Ovary (tissue), 9 donors: ENCODE measurements around the gene NPAS3. TPM values are rescaled to one million over a fixed set of nuclear protein-coding genes. Genes with fewer than 3 reads are reported as not detected.

Source experiments
- DNase-seq, 5 donors: peaks; one replicate each; pipeline ENCODE4 v3.0.0-alpha.2; 2019 to 2020
- H3K27ac ChIP-seq, 2 donors: fragments of 200-600 bp; one replicate each; pipeline versions ENCODE4 v1.5.1 to v1.8.0; 2019 to 2022
- H3K27me3 ChIP-seq: fragments of 200-600 bp; one replicate; pipeline ENCODE4 v1.8.0; 2022
- H3K36me3 ChIP-seq: fragments of 200-600 bp; sonication (generic); one replicate; pipeline ENCODE4 v1.5.1; 2019
- H3K4me1 ChIP-seq: one replicate; pipeline ENCODE4 v1.8.1; 2013; ENCODE audit warnings: mild to moderate bottlenecking, moderate library complexity; ENCODE audit not compliant: insufficient read depth
- H3K4me3 ChIP-seq: fragments of 200-600 bp; sonication (generic); one replicate; pipeline ENCODE4 v1.5.1; 2017
- H3K9me3 ChIP-seq, 2 donors: fragments of 200-600 bp in 1 of 2; sonication (generic) in 1 of 2; one replicate each; pipeline versions ENCODE4 v1.5.1 to v1.8.1; 2013 to 2019; ENCODE audit warnings: mild to moderate bottlenecking in 1 of 2, moderate library complexity in 1 of 2
- EP300 ChIP-seq: sonication (generic); formaldehyde crosslinking; IDR thresholded peaks from one replicate; pipeline ENCODE4 v1.6.1; 2017; ENCODE audit warnings: antibody characterized with exemption
- POLR2A ChIP-seq: fragments of 450-650 bp; IDR thresholded peaks from one replicate; pipeline ENCODE4 v1.6.1; 2017; ENCODE audit warnings: antibody characterized with exemption, mild to moderate bottlenecking, moderate library complexity
- WGBS, 3 donors: extraction: QIAGEN DNeasy Blood & Tissue Kit in 1 of 3; methylation state at CpG; one replicate each; pipeline versions ENCODE4 v1.1.5 to v1.1.7; 2013 to 2017; 5-methylcytosine and 5-hydroxymethylcytosine counted together
- intact Hi-C, 4 donors: fragments of 100-400 bp; cut with DNase I; formaldehyde crosslinking; loops; one replicate each; pipeline versions ENCODE4 v1.11.0 to v1.15.1; 2022 to 2023
- polyA plus RNA-seq, 2 donors: library from polyadenylated mRNA; stranded (reverse); fragments of 200-250 nt in 1 of 2; fragments of 350-450 nt in 1 of 2; fragmentation: Illumina TruSeq in 1 of 2; extraction: RNeasy Lipid Tissue Mini Kit (QIAGEN cat#74804) in 1 of 2; gene quantifications; one replicate each; pipeline ENCODE4 v1.2.3, GENCODE V29; 2013 to 2014
- total RNA-seq, 7 donors: library from RNA; depleted of rRNA in 2 of 7; stranded (reverse); fragments of >200 nt in 2 of 7; fragmentation: NEBNext Ultra II Directional in 3 of 7; extraction: Animal tissue kit (Norgen Biotek cat#: 25700) in 3 of 7; gene quantifications; one replicate each; pipeline versions ENCODE4 v1.1.0 to v1.2.4, GENCODE V29; 2016 to 2023
- TF ChIP-seq, protein P1 (sequence below), 3 donors: fragments of 450-650 bp in 2 of 3; fragments of 200-600 bp in 1 of 3; IDR thresholded peaks; one replicate each; pipeline versions ENCODE4 v1.5.1 to v1.8.0; 2016 to 2022; ENCODE audit warnings: antibody characterized with exemption in 3 of 3, mild to moderate bottlenecking in 1 of 3
- donor health status: DM: no; HTN: no; CAD: no; lungs with moderate emphysema.
- donor health status: DM: no; HTN: no; CAD: no.
- donor health status: Bipolar disorder and iron deficiency.
- donor health status: DM: yes; HTN: yes; CAD: no.
- donor health status: DM: no; HTN: no; CAD: no.
- donor health status: DM: yes; HTN: yes; CAD: no.

NPAS3 gene
- total and polyA plus RNA-seq, 9 donors = 1.9 to 15.4 (median 11.4) TPM

GRCh38 chr14:33730156-33730555 lies 791.5 kb downstream of the NPAS3 start:
- H3K4me3 ChIP-seq = no peak overlapping the region
- TF ChIP-seq EP300 = no peak
- TF ChIP-seq, protein P1, sequence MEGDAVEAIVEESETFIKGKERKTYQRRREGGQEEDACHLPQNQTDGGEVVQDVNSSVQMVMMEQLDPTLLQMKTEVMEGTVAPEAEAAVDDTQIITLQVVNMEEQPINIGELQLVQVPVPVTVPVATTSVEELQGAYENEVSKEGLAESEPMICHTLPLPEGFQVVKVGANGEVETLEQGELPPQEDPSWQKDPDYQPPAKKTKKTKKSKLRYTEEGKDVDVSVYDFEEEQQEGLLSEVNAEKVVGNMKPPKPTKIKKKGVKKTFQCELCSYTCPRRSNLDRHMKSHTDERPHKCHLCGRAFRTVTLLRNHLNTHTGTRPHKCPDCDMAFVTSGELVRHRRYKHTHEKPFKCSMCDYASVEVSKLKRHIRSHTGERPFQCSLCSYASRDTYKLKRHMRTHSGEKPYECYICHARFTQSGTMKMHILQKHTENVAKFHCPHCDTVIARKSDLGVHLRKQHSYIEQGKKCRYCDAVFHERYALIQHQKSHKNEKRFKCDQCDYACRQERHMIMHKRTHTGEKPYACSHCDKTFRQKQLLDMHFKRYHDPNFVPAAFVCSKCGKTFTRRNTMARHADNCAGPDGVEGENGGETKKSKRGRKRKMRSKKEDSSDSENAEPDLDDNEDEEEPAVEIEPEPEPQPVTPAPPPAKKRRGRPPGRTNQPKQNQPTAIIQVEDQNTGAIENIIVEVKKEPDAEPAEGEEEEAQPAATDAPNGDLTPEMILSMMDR (IDR thresholded peaks at IDR 0.05) = no peak
- TF ChIP-seq POLR2A = no peak
- no peak for DNase-seq
- 95 to 98% (median 96%) methylated on average over 1 of the region's 1 CpG for WGBS, 3 donors
- H3K27me3 ChIP-seq = no peaks in the 10 kb centered on the region
- intact Hi-C loops = no loop called here
- no peaks in the 10 kb centered on the region for H3K36me3 ChIP-seq
- no peaks in the 10 kb centered on the region for H3K4me1 ChIP-seq
- H3K27ac ChIP-seq = no peak overlapping the region
- H3K9me3 ChIP-seq = no peaks in the 10 kb centered on the region

DNA sequence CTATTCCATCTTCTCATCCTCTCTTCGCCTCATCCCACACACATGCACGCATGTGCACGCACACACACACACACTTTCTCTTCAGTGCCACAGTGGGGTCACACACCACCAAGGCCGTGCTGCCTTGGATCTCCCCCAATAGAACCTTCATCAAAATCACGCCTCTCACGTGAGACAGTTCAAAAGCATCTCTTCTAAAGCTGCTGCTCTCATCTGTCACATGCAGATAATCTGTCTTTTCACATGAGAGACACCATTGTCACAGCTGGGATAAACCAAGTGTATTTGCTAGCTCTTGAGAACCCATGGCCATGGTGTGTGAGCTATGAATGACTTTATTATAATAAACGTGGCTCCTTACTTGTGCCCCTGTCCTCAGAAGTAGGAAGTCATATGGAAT lies 793.5 kb downstream of the NPAS3 start:
- intact Hi-C loops = no loop called here
- no peaks in the 10 kb centered on the region for H3K4me1 ChIP-seq
- H3K9me3 ChIP-seq = no peaks in the 10 kb centered on the region
- H3K36me3 ChIP-seq = no peaks in the 10 kb centered on the region
- TF ChIP-seq EP300 (no peak), POLR2A (no peak)
- TF ChIP-seq, protein P1 (IDR thresholded peaks at IDR 0.05) = no peak
- H3K27me3 ChIP-seq = no peaks in the 10 kb centered on the region
- H3K4me3 ChIP-seq = no peak overlapping the region
- no peak overlapping the region for H3K27ac ChIP-seq
- 70 to 82% (median 75%) methylated on average over 7 of the region's 7 CpGs for WGBS, 3 donors
- no peak for DNase-seq

- 89 to 92% (median 91%) methylated on average over 6 of the region's 6 CpGs for WGBS, 3 donors
- Histone ChIP-seq H3K27ac (no peak overlapping the region), H3K36me3 (no peaks in the 10 kb centered on the region), H3K9me3 (no peaks in the 10 kb centered on the region), H3K27me3 (no peaks in the 10 kb centered on the region), H3K4me1 (no peaks in the 10 kb centered on the region), H3K4me3 (no peak overlapping the region)
- no peak for TF ChIP-seq POLR2A
- TF ChIP-seq, protein P1 (IDR thresholded peaks at IDR 0.05) = no peak
- TF ChIP-seq EP300 = no peak
- intact Hi-C loops = no loop called here
- DNase-seq = no peak
These were observed 794.6 kb downstream of the NPAS3 start for GRCh38 chr14:33733310-33733709.

DNA sequence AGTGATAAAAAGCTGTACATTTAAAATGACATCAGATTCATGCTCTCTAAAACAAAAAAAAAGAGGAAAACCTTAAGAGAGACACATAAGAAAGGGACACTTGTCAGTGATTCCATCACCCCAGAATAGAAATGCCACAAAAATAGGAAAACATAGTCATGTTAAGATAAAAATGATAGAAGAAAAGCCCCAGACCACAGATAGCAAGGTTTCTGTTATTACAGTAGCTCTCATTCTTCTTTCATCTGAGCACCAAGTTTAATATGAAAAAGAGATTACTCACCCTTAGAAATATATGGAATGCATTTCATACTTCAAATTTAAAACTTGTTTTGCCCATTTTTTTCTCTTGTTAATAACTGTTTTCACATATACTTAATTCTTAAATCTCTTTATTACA lies 795.0 kb downstream of the NPAS3 start:
- Histone ChIP-seq H3K9me3 (no peaks in the 10 kb centered on the region), H3K4me3 (no peak overlapping the region), H3K27ac (no peak overlapping the region), H3K36me3 (no peaks in the 10 kb centered on the region), H3K27me3 (no peaks in the 10 kb centered on the region), H3K4me1 (no peaks in the 10 kb centered on the region)
- TF ChIP-seq, protein P1 (IDR thresholded peaks at IDR 0.05) = no peak
- TF ChIP-seq POLR2A = no peak
- TF ChIP-seq EP300 = no peak
- intact Hi-C loops = no loop called here
- DNase-seq = no peak

DNA sequence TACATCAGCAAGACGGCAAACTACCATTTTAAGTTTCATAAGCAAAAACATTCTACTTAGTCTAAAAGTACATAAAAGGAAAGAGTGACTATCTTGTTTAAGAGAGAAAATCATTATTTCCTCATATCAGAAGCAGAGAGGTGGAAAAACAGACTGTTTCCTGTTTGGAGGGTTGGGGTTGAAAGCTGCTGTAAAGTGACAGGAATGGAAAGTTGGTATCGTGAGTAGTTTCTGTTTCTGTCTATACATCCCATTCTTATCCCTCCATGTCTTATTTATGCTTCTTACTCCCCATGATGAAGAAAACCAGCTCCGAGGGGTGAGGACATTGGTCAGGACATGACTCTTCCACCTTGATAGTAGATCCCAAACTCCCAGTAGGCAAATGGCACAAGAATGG lies 795.7 kb downstream of the NPAS3 start:
- intact Hi-C loops = no loop called here
- Histone ChIP-seq H3K4me1 (no peaks in the 10 kb centered on the region), H3K36me3 (no peaks in the 10 kb centered on the region), H3K4me3 (no peak overlapping the region), H3K27ac (no peak overlapping the region), H3K9me3 (no peaks in the 10 kb centered on the region), H3K27me3 (no peaks in the 10 kb centered on the region)
- TF ChIP-seq EP300 (no peak), POLR2A (no peak)
- TF ChIP-seq, protein P1 (IDR thresholded peaks at IDR 0.05) = no peak
- DNase-seq = no peak
- WGBS, 3 donors = 80 to 85% (median 83%) methylated on average over 3 of the region's 3 CpGs
